ENCODE measurements around the gene PRKCZ. TPM values are rescaled to one million over a fixed set of nuclear protein-coding genes. Genes with fewer than 3 reads are reported as not detected.

The PRKCZ gene
- total RNA-seq, 2 donors from 2014 or later, result 12.4 to 20.7 TPM

DNA sequence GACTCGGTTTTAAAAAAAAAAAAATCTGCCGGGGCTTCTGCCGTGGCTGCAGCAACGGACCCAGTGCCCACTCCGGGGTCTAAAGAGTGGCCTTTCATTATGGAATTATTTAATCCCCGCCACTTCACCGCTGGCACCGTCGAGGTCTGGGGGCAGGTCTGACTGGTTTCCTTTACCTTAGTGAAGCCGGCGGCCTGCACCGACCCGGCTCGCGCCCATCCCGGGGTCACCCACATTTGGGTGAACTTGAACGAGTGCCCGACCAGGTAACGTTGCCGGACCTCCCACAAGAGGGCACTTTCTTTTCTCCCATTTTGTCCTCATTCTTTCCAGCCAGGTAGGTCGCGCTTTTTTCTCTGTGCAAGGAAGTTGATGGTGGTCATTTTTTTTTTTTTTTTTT is 4.3 kb downstream of the PRKCZ start:
- no peak for ATAC-seq
- intact Hi-C loops (cut with DNase I), result no loop called here
- no peak for DNase-seq

GRCh38 chr1:2055911-2056575 is 5.8 kb downstream of the PRKCZ start:
- DNase-seq, result no peak
- intact Hi-C loops (cut with DNase I), result no loop called here
- ATAC-seq, result no peak

DNA sequence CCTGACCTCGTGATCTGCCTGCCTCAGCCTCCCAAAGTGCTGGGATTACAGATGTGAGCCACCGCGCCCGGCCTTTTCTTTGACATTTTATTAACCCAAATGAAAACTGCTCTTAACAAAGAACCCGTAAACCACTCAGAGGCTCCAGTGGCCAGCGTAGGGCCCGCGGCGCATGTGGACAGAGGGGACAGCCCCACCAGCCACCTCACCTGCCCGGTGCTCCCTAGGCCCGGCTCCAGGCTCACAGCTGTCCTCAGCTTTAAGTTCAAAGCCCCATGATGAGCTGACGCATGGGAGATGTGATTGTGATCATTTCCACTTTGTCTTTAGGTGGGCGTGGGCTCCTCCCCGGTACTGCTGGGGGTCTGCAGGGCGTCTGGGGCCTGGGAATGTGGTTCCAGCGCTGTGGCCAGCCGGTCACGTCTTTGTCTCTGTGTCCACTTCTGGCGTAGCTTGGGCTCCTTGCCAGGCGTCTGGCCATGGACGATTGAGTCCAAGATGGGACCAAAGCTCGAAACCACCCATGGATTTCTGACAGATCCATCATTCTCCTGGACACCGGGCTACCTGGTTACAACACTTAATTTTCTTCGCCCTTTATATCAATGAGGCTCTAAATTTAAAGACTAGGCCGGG is 6.9 kb downstream of the PRKCZ start:
- intact Hi-C loops (cut with DNase I), result no loop called here
- DNase-seq (no peak), ATAC-seq (no peak)

DNA sequence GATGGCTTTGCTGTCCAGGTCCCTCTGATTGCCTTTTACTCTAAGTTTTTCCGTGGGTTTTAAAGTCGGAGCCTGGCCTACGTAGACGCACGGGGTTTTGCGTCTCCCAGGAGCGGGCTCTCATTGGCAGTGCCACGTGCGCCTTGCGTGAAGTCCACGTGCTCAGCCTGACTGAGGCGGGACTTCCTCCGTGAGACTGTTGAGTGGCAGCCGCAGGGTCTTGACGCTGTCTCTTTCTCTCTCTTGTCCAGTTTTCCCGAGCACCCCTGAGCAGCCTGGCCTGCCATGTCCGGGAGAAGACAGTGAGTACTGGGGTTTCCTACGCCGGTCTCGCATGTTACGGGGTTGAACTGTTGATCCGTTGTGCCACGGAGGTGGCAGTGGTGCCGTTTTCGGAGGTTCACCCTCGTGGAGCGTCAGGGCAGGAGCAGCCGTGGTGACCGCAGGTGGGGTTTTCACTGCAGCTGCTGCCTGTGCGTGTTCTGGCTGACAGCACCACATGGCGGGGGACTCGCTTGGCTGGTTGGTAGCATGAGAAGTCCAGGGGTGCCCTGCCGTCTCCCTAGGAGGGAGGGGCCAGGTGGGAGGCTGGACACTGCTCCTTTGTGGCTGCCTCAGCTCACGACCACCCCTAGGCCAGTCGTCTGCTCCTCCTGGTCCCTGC is 9.2 kb downstream of the PRKCZ start:
- ATAC-seq (no peak), DNase-seq (no peak)
- intact Hi-C loops (cut with DNase I), result no loop called here

- intact Hi-C loops (cut with DNase I), result no loop called here
- no peak for DNase-seq
- no peak for ATAC-seq
Measured at GRCh38 chr1:2060072-2060471, 9.9 kb downstream of the PRKCZ start.

GRCh38 chr1:2060535-2060934 is 10.3 kb downstream of the PRKCZ start:
- DNase-seq, result no peak
- ATAC-seq, result no peak
- intact Hi-C loops (cut with DNase I), result no loop called here

DNA sequence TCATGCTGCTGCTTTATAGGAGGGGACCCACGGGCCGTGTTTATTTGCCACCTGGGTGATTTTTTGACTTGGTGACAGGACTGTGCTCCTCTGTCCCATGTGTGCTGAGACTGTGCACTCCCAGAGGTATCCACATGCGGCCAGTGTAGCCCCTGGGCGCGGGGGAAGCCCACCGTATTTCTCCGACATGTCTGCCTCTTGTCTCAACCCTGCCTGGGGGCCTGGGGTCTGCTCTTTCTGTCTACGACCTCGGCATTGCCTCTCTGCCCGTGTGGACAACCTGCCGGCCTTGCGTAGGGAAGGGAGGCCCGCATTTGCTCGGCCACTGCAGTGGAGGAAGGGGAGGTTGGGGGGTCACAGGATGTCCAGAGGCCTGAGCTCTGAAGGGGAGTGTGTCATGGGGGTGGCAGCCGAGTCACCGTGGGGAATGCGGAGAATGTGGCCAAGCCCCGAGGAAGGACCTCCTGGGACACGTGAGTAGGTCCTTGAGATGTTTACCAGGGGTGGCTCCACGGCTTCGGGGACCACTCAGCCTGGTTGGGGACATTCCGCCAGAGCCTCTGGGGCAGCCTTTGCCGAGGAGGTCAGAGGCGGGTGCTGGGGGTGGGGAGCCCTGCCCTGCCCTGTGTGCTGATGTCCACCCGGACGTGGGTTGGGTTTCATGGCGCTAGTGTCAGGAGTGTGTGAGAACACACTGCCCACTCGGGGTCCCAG is 11.0 kb downstream of the PRKCZ start:
- DNase-seq (no peak), ATAC-seq (peak in 1 of 2 donors; percentile 12)
- intact Hi-C loops (cut with DNase I), result no loop called here

DNA sequence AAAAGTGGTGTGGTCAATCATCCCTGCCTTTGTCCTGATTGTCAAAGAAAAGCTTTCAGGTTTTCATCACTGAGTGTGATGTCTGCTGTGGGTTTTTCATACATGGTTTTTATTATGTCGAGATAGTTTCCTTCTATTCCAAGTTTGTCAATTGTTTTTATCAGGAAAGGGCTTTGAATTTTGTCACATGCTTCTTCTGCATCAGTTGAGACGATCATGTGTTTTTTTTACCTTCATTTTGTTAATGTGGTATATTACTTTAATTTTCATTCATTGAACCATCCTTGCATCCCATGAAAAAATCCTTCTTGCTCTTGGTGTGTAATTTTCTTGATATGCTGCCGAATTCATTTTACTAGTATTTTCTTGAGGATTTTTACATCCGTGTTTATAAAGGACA is 15.5 kb downstream of the PRKCZ start:
- intact Hi-C loops (cut with DNase I), result no loop called here
- DNase-seq (no peak), ATAC-seq (no peak)

GRCh38 chr1:2067393-2067792 is 17.2 kb downstream of the PRKCZ start:
- intact Hi-C loops (cut with DNase I), result no loop called here

DNA sequence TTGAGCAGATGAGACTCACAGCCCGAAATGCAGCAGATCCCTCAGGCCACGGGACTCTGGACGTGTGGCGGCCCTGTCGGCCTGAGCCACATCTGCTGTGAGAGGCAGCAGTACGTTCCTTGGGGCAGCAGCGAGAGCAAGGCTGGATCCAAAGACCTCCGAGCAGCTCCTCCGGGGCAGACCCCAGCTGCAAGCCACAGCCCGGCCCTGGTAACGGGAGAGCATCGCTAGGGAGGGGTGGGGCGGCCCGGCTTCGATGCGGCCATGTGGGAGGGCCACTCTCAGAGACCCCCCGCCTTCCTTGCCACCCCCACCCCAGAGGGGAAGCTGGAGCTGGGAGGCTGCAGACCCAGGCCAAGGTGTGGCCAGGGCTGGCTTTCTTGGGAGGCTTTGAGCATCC is 17.8 kb downstream of the PRKCZ start:
- no peak for ATAC-seq
- intact Hi-C loops (cut with DNase I), result no loop called here
- no peak for DNase-seq

More at GRCh38 chr1:2067393-2067792, 17.2 kb downstream of the PRKCZ start:
- DNase-seq, result no peak
- ATAC-seq, result no peak

DNA sequence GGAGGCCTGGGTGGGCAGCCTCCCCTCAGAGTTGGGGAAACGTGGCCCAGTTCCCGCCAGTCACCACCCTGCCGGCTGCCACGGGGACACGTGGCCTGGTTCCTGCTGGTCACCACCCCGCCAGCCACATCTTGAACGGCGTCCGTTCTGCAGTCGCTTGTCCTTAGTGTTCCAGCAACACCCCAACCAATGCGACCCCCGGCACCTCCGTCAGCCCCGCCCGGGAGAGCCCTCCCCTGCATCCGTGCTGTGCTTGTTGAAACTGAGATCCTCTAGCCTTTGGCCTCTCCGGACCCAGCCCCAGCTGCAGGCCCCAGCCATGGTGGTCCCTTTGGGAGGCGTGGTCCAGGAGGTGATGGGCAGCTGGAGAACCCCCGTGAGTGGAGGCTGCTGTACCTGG is 18.7 kb downstream of the PRKCZ start:
- DNase-seq (no peak), ATAC-seq (no peak)
- intact Hi-C loops (cut with DNase I), result no loop called here

DNA sequence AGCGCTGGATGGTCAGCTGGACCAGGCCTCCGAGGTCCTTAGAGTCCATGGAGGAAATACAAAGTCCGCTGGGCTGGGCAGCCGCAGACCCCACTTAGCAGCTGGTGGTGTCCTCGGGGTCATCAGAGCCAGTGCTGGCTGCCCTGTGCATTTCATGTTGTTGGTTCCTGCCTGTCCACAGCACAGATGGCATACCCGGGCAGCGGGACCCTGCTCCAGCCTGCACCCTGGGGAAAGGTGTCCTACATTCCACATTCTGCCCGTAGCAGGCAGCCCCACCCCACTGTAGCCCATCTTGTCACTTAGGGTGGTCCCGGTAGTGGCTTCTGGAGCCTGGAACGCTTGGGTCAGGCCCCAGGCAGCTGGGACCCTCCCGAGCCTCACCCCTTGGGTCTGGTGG is 19.8 kb downstream of the PRKCZ start:
- intact Hi-C loops (cut with DNase I), result no loop called here
- DNase-seq, result no peak

DNA sequence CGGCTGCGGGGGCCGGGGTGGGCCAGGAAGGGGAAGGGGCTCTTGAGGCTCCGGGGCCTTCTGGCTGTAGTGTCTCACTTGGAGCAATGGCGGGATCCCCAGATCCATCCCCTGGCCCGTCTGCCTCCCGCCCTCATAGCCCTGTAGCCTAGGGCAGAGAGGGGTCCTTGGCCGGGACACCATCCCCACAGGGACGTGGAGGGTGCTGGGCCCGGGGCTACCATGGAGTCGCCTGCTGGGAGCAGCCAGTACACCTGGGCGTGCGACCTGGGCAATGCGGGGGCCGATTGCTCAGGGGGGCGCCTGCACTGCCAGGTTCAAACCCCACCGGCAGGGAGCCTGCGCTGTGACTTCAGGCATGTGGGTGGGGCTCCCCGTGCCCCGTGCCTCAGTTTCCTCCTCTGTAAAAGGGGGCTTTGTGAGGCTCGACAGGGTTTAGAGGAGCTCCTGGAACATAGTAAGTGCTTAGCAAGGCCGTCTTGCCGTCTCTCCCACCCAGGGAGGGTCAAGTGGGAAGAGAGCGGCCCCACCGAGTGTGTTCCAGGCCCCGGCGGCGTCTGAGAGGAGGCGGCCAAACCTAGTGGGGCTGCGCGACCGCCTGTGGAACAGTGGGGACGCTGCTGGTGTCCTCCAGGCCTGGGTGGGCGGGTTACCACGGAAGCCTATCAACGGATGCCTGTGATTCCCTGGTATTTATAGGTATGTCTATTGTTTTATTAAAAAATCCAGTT is 20.8 kb downstream of the PRKCZ start:
- ATAC-seq (no peak), DNase-seq (no peak)
- intact Hi-C loops (cut with DNase I), result no loop called here

More for the DNA sequence above, 19.8 kb downstream of the PRKCZ start:
- no peak for ATAC-seq

DNA sequence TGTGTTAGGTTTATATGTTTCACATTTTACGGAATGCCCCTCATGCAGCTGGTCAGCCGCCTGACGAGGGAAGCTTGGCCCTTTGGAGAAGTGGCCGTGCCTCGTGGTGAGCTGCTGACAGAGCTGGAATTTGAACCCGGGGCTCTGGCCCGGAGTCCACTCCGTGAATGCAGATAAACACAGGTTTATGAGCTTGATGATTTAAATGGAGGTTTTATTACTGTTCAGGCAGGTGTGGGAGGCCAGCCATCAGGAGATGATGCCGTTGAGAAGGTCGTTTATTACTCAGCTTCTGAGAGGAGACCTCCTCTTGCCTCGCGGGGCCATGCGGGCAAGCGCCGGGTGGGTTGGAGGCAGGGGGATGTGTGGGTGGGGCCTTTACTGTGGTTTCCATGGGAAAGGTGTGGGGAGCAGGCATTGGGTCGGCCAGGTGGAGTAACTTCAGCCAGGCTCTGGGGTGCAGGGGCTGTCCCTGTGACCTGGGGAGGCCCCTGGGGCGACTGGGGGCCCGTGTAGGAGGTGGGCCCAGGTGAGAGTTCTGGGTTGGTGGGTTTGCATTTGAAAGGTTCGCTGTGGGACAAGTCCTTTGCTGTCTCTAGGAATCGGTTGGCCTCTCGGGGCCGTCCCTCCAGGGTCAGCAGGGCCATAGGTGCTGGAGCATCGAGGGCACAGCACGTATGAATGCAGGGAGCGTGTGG is 22.0 kb downstream of the PRKCZ start:
- no peak for ATAC-seq
- DNase-seq, result no peak
- intact Hi-C loops (cut with DNase I), result no loop called here

DNA sequence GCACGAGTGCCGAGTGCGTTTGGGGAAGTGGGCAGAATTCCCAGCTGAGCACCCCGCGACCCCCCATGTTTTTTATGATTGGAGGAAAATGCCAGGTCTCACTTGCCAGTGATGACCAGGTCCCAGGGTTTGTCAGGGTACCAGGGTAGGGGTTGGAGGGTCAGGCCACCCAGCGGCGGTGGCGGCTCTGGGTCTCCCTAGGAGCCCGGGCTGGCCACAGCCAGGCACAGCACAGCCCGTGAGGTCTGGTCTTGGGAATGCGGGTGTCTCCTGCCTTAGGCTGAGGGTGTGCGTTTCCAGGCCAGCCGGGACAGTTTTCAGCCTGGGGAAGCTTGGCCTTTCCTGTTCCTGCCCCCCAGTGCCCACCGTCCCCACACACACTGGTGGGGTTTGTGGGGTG is 22.7 kb downstream of the PRKCZ start:
- no peak for DNase-seq
- ATAC-seq, result no peak
- intact Hi-C loops (cut with DNase I), result no loop called here

- no peak for DNase-seq
- intact Hi-C loops (cut with DNase I), result no loop called here
- ATAC-seq, result no peak
Measured at GRCh38 chr1:2073382-2074230, 23.4 kb downstream of the PRKCZ start.

DNA sequence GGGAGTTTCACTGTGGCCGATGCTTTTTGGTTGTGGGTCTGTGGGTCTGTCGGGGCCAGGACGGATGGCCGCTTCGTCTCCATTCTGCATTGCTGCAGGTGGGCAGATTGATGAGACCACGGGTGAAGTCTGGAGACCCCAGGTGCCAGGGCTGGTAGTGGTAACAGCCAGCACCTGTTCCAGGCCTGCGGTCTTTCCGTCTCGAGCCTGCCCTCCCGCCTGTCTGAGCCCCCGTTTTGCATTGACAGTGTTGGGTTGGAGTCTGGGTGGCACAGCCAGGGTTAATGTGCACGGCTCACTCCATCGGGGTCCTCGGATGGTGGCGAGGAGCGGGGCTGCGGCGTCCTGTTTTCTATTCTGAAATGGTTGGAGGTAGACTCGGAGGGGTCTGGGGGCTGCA is 24.2 kb downstream of the PRKCZ start:
- intact Hi-C loops (cut with DNase I), result no loop called here
- no peak for ATAC-seq
- DNase-seq, result no peak

Measured in left cardiac atrium (tissue), 4 donors.